VCaP (cell line): ENCODE results near the gene PIP5KL1.

Experiments
- H3K27ac ChIP-seq: fragments of 450-650 bp; 2 replicates; pipeline ENCODE4 v1.5.1; 2017
- CTCF ChIP-seq: fragments of 450-650 bp; conservative IDR thresholded peaks from 2 replicates; pipeline ENCODE4 v1.5.1; 2017; ENCODE audit warnings: mild to moderate bottlenecking, moderate library complexity

The PIP5KL1 gene

GRCh38 chr9:127931092-127931881 lies 710 bp upstream of the PIP5KL1 start:
- TF ChIP-seq CTCF = no peak
- H3K27ac ChIP-seq = peak overlapping the region; percentile 50

DNA sequence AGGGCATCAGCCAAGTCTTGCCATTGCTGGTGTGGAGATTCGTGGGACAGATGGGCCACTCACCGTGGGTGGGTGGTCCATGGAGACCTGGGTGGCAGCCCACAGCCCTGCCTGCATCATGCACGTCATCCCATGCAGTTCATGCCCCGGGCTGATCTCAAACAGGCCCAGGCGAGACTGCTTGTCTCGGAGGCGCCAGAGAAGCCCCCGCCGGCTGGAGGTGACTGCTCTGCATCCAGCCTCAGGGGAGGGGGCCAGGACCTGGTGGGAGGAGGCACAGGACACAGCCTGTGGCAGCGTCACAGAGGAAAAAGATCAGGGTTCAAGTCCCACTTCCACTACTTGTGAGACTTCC lies 975 bp downstream of the PIP5KL1 start:
- no peak for TF ChIP-seq CTCF
- H3K27ac ChIP-seq = no peak overlapping the region

DNA sequence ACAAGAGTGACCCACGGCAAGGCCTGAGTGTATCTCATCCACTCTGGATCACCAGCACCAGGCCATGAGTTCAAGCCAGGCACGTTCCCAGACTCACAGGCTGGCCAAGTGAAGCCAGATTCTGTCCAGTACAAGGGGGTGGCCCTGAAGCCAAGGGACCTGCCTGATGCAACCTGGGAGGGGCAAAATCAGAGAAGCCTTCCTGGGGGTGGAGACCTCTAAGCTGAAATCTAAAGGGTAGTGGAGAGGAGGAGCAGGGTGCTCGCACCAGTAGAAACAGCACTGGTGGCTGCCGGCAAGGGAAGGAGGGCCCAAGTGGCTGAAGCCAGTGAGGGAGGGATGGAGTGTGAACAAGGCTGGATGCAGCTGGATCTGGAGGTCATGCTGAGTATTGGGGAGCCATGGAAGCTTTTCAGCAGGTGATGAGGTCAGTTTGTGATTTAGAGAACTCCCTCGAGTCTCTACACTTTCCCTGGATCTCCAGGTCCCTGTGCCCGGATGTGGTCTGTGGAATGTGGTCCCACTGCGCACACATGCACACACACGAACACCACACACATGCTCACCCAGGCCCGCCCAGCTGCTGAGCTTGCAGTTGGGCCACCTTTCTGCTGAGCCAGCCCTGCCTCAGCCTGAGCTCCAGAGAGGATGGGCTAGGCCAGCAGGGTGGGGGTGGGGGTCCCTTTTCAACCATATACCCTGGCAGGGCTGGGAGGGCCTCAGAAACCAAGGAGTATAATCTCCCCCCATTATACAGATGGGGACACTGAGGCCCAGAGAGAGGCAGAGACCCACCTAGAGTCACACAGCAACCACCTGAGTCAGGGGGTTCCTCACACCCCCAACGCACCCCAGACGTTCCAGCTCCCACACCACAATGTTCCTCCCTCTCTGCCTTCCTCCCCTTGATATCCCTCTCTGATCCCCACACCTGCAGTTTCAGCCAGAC lies 1.6 kb downstream of the PIP5KL1 start:
- no peak overlapping the region for H3K27ac ChIP-seq
- no peak for TF ChIP-seq CTCF

GRCh38 chr9:127927988-127928675 lies 2.4 kb downstream of the PIP5KL1 start:
- H3K27ac ChIP-seq = peak overlapping the region; percentile 54; the same call in 1 of the 2 replicates
- no peak for TF ChIP-seq CTCF

- TF ChIP-seq CTCF = no peak
- peak overlapping the region; percentile 54; the same call in 1 of the 2 replicates for H3K27ac ChIP-seq
Observed at GRCh38 chr9:127927201-127927987, 3.2 kb downstream of the PIP5KL1 start.

- no peak for TF ChIP-seq CTCF
- H3K27ac ChIP-seq = no peak overlapping the region
Observed at GRCh38 chr9:127926906-127927200, 3.7 kb downstream of the PIP5KL1 start.
